GM19043 (cell line): ENCODE data around the gene STIM1.
A peak's percentile ranks its signal among the peaks of the same experiment; 100 is the strongest.
"Not testable (repeated sequence)": the region's sequence is repeated elsewhere in the genome, so short reads cannot be mapped to it uniquely, and the experiment has no call there.

Experiments
- ATAC-seq: cut with Tn5 transposase; IDR thresholded peaks from one replicate; pipeline ENCODE4 v1.9.1; 2021; ENCODE audit warnings: low read depth; ENCODE audit not compliant: unreplicated experiment

STIM1 gene

GRCh38 chr11:4049006-4049405 lies 193.5 kb downstream of the STIM1 start:
- no peak for ATAC-seq

- no peak for ATAC-seq
Observed at GRCh38 chr11:4050138-4050537, 194.7 kb downstream of the STIM1 start.

- not testable (repeated sequence) for ATAC-seq
Observed at GRCh38 chr11:4053200-4053599, 197.7 kb downstream of the STIM1 start.

- no peak for ATAC-seq
Observed at GRCh38 chr11:4054643-4055042, 199.2 kb downstream of the STIM1 start.

- ATAC-seq, result no peak
Observed at GRCh38 chr11:4059424-4059823, 204.0 kb downstream of the STIM1 start.

- ATAC-seq, result no peak
Observed at GRCh38 chr11:4060182-4060923, 204.9 kb downstream of the STIM1 start.

GRCh38 chr11:4061700-4062099 lies 206.2 kb downstream of the STIM1 start:
- no peak for ATAC-seq

- ATAC-seq, result no peak
Observed at GRCh38 chr11:4063348-4063747, 207.9 kb downstream of the STIM1 start.

- ATAC-seq, result no peak
Observed at GRCh38 chr11:4064278-4064955, 209.0 kb downstream of the STIM1 start.

- ATAC-seq, result no peak
Observed at GRCh38 chr11:4065086-4065485, 209.6 kb downstream of the STIM1 start.

GRCh38 chr11:4065601-4066377 lies 210.3 kb downstream of the STIM1 start:
- no peak for ATAC-seq

GRCh38 chr11:4066910-4067309 lies 211.4 kb downstream of the STIM1 start:
- ATAC-seq, result no peak

- no peak for ATAC-seq
Observed at GRCh38 chr11:4068962-4069361, 213.5 kb downstream of the STIM1 start.

- no peak for ATAC-seq
Observed at GRCh38 chr11:4071325-4071724, 215.9 kb downstream of the STIM1 start.

GRCh38 chr11:4071914-4072313 lies 216.4 kb downstream of the STIM1 start:
- ATAC-seq, result no peak

GRCh38 chr11:4072668-4073285 lies 217.3 kb downstream of the STIM1 start:
- peak; percentile 57 for ATAC-seq

GRCh38 chr11:4074266-4074665 lies 218.8 kb downstream of the STIM1 start:
- no peak for ATAC-seq

- no peak for ATAC-seq
Observed at GRCh38 chr11:4076774-4077173, 221.3 kb downstream of the STIM1 start.

- ATAC-seq, result no peak
Observed at GRCh38 chr11:4083198-4083597, 227.7 kb downstream of the STIM1 start.

GRCh38 chr11:4084406-4085125 lies 229.1 kb downstream of the STIM1 start:
- no peak for ATAC-seq
